ENCODE data around the gene TGFB1.
"Not testable (repeated sequence)": the region's sequence is repeated elsewhere in the genome, so short reads cannot be mapped to it uniquely, and the experiment has no call there.

TGFB1 gene

DNA sequence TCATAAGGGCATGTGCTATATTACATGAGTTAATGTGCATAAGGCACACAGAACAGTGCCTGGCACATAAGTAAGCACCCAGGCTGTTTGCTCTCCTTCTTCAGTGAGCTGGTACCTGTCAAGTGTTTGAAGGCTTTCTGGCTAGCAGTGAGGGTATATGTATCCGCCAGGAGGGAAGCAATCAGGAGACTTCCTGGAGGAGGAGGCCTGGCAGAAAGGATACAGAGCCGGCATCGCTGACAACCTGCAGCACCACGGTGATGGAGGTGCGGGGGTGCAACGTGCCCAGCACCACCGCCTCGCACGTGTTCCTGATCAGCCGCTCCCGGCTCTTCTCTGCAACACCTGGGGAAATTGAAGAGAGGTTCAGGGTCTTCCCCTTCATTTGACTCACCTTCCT is 37.9 kb upstream of the TGFB1 start:
- Histone ChIP-seq H3K79me1 (ENCODE audit: low read length) (peaks cover 6% of the 10 kb centered on the region), H3K36me3 (ENCODE audit: control insufficient read depth, insufficient read depth, low read length) (peaks cover 5% of the 10 kb centered on the region), H2BK15ac (replicated peaks; ENCODE audit: low read depth) (no peak overlapping the region), H3K9ac (ENCODE audit: low read length) (no peak overlapping the region), H2BK5ac (ENCODE audit: low read length) (no peak overlapping the region), H3K27me3 (ENCODE audit: insufficient read depth, low read length, poor library complexity) (no peaks in the 10 kb centered on the region), H3K18ac (ENCODE audit: low read length) (no peak overlapping the region), H3K79me2 (ENCODE audit: control insufficient read depth, insufficient read depth, low read length) (peaks cover 9% of the 10 kb centered on the region), H2BK120ac (ENCODE audit: low read depth, low read length) (no peak overlapping the region), H3K56ac (ENCODE audit: low read length) (no peak overlapping the region), H4K5ac (ENCODE audit: low read length) (no peak overlapping the region), H3K4me3 (ENCODE audit: low read length) (no peak overlapping the region), H3K27ac (ENCODE audit: low read depth, low read length) (no peak overlapping the region), H4K8ac (ENCODE audit: low read depth, low read length) (no peak overlapping the region), H3K4me1 (ENCODE audit: control insufficient read depth, low read depth, low read length) (no peaks in the 10 kb centered on the region), H3K23ac (ENCODE audit: low read length) (no peak overlapping the region), H3K4ac (ENCODE audit: low read depth, low read length) (no peak overlapping the region), H2AK5ac (ENCODE audit: low read length) (no peak overlapping the region), H3K4me2 (ENCODE audit: low read length) (no peak overlapping the region)
- no CpG with 5 or more reads among the region's 11 CpGs for WGBS (ENCODE audit: extremely low coverage, insufficient coverage, low lambda C conversion rate)
- DNase-seq = no peak

DNA sequence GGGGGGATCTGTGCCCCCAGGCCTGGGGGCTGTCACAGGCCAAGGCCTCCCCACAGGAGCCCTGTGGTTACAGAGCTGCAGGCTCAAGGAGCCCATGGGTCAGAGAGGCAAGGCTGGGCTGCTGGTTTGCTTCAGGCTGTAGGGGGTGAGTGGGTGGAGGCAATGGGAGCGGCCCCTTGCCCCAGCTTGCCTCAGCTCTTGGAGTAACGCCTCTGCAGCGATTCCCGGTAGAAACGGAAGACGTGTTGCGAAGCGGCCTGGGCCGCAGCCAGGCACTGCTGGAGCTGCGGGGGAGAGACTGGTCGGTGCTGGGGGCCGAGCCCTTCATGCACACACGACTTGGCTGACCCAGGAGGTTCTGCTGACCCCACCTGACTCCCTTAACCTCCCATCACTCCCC is 32.7 kb upstream of the TGFB1 start:
- Histone ChIP-seq H3K4ac (ENCODE audit: low read depth, low read length) (no peak overlapping the region), H3K4me2 (ENCODE audit: low read length) (no peak overlapping the region), H4K5ac (ENCODE audit: low read length) (no peak overlapping the region), H2BK120ac (ENCODE audit: low read depth, low read length) (no peak overlapping the region), H3K79me1 (ENCODE audit: low read length) (no peaks in the 10 kb centered on the region), H3K56ac (ENCODE audit: low read length) (no peak overlapping the region), H3K23ac (ENCODE audit: low read length) (no peak overlapping the region), H3K36me3 (ENCODE audit: control insufficient read depth, insufficient read depth, low read length) (peaks cover under 1% of the 10 kb centered on the region), H4K8ac (ENCODE audit: low read depth, low read length) (no peak overlapping the region), H3K27ac (ENCODE audit: low read depth, low read length) (no peak overlapping the region), H3K79me2 (ENCODE audit: control insufficient read depth, insufficient read depth, low read length) (no peaks in the 10 kb centered on the region), H3K27me3 (ENCODE audit: insufficient read depth, low read length, poor library complexity) (no peaks in the 10 kb centered on the region), H2BK5ac (ENCODE audit: low read length) (no peak overlapping the region), H3K4me3 (ENCODE audit: low read length) (no peak overlapping the region), H2BK15ac (replicated peaks; ENCODE audit: low read depth) (no peak overlapping the region), H3K18ac (ENCODE audit: low read length) (no peak overlapping the region), H2AK5ac (ENCODE audit: low read length) (no peak overlapping the region), H3K4me1 (ENCODE audit: control insufficient read depth, low read depth, low read length) (no peaks in the 10 kb centered on the region), H3K9ac (ENCODE audit: low read length) (no peak overlapping the region)
- no peak for DNase-seq
- no CpG with 5 or more reads among the region's 13 CpGs for WGBS (ENCODE audit: extremely low coverage, insufficient coverage, low lambda C conversion rate)

DNA sequence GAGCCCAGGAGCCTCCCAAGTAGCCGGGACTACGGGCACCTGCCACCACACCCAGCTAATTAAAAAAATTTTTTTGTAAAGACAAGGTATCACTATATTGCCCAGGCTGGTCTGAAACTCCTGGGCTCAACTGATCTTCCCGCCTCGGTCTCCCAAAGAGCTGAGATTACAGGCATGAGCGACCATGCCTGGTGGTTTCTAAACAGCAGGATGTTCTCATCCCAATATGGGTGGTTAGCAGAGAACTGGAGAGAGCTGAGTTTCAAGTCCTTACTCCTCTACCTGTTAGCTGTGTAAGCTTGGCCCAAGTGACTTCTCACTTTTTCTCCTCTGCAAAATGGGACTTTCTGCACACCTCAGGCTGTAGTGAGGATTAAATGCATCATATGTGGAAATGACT is 30.6 kb upstream of the TGFB1 start:
- no peak overlapping the region for H2BK5ac ChIP-seq (ENCODE audit: low read length)
- H3K9ac ChIP-seq (ENCODE audit: low read length) = no peak overlapping the region
- no peak overlapping the region for H3K23ac ChIP-seq (ENCODE audit: low read length)
- no peak for DNase-seq
- no peaks in the 10 kb centered on the region for H3K4me1 ChIP-seq (ENCODE audit: control insufficient read depth, low read depth, low read length)
- no peak overlapping the region for H3K56ac ChIP-seq (ENCODE audit: low read length)
- H4K8ac ChIP-seq (ENCODE audit: low read depth, low read length) = no peak overlapping the region
- H2BK120ac ChIP-seq (ENCODE audit: low read depth, low read length) = no peak overlapping the region
- H3K79me1 ChIP-seq (ENCODE audit: low read length) = no peaks in the 10 kb centered on the region
- H2BK15ac ChIP-seq (replicated peaks; ENCODE audit: low read depth) = no peak overlapping the region
- no peak overlapping the region for H4K5ac ChIP-seq (ENCODE audit: low read length)
- H2AK5ac ChIP-seq (ENCODE audit: low read length) = no peak overlapping the region
- no peak overlapping the region for H3K4ac ChIP-seq (ENCODE audit: low read depth, low read length)
- H3K4me2 ChIP-seq (ENCODE audit: low read length) = no peak overlapping the region
- H3K27me3 ChIP-seq (ENCODE audit: insufficient read depth, low read length, poor library complexity) = no peaks in the 10 kb centered on the region
- H3K79me2 ChIP-seq (ENCODE audit: control insufficient read depth, insufficient read depth, low read length) = no peaks in the 10 kb centered on the region
- no peak overlapping the region for H3K27ac ChIP-seq (ENCODE audit: low read depth, low read length)
- no peaks in the 10 kb centered on the region for H3K36me3 ChIP-seq (ENCODE audit: control insufficient read depth, insufficient read depth, low read length)
- H3K4me3 ChIP-seq (ENCODE audit: low read length) = no peak overlapping the region
- no peak overlapping the region for H3K18ac ChIP-seq (ENCODE audit: low read length)
- WGBS (ENCODE audit: extremely low coverage, insufficient coverage, low lambda C conversion rate) = no CpG with 5 or more reads among the region's 5 CpGs

DNA sequence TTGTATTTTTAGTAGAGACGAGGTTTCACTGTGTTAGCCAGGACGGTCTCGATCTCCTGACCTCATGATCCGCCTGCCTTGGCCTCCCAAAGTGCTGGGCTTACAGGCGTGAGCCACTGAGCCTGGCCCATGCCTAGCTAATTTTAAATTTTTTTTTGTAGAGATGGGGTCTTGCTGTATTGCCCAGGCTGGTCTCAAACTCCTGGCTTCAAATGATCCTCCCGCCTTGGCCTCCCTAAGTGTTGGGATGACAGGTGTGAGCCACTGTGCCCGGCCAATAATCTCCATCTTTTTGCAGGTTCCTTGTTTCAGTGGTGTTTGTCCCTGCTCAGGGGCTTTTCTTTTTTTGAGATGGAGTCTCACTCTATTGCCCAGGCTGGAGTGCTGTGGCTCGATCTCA is 27.8 kb upstream of the TGFB1 start:
- H2BK15ac ChIP-seq (replicated peaks; ENCODE audit: low read depth); H3K4ac ChIP-seq (ENCODE audit: low read depth, low read length); H3K4me1 ChIP-seq (ENCODE audit: control insufficient read depth, low read depth, low read length); H2BK5ac ChIP-seq (ENCODE audit: low read length); H3K79me1 ChIP-seq (ENCODE audit: low read length); H3K9ac ChIP-seq (ENCODE audit: low read length); H3K79me2 ChIP-seq (ENCODE audit: control insufficient read depth, insufficient read depth, low read length); H3K4me3 ChIP-seq (ENCODE audit: low read length); H4K8ac ChIP-seq (ENCODE audit: low read depth, low read length); H3K56ac ChIP-seq (ENCODE audit: low read length); H3K23ac ChIP-seq (ENCODE audit: low read length); H2BK120ac ChIP-seq (ENCODE audit: low read depth, low read length); H3K27me3 ChIP-seq (ENCODE audit: insufficient read depth, low read length, poor library complexity); H3K27ac ChIP-seq (ENCODE audit: low read depth, low read length); DNase-seq; H3K36me3 ChIP-seq (ENCODE audit: control insufficient read depth, insufficient read depth, low read length); H2AK5ac ChIP-seq (ENCODE audit: low read length); H3K4me2 ChIP-seq (ENCODE audit: low read length); H4K5ac ChIP-seq (ENCODE audit: low read length); H3K18ac ChIP-seq (ENCODE audit: low read length): not testable (repeated sequence)
- WGBS (ENCODE audit: extremely low coverage, insufficient coverage, low lambda C conversion rate) = no CpG with 5 or more reads among the region's 8 CpGs

DNA sequence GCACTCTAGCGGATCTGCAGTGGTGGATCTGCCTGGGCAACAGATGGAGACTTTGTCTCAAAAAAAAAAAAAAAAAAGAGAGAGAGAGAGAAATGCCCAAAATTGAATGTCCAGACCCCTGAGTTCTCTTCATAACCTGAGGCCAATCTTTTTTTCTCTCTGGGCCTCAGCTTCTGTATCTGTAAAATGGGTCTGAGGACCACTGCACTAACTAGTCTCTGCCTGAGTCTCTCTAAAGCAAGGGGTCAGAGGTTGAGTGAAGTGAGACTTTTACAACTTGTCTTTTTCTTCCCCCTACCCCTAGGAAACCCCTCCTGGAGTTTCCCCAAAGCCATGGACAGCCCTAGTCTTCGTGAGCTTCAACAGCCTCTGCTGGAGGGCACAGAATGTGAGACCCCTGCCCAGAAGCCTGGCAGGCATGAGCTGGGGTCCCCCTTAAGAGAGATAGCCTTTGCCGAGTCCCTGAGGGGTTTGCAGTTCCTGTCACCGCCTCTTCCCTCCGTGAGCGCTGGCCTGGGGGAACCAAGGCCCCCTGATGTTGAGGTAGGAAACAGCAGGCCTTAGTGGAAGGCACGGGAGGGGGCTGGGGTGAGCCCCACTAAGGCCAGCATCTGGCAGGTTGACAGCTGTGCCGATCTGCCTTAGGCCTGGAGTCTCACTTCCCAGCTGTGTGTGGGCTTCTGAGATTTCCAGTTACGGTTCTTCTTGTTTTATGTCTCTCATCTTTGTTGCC is 24.4 kb upstream of the TGFB1 start:
- no peaks in the 10 kb centered on the region for H3K4me1 ChIP-seq (ENCODE audit: control insufficient read depth, low read depth, low read length)
- no CpG with 5 or more reads among the region's 9 CpGs for WGBS (ENCODE audit: extremely low coverage, insufficient coverage, low lambda C conversion rate)
- no peak overlapping the region for H2AK5ac ChIP-seq (ENCODE audit: low read length)
- no peak overlapping the region for H3K56ac ChIP-seq (ENCODE audit: low read length)
- no peak overlapping the region for H2BK15ac ChIP-seq (replicated peaks; ENCODE audit: low read depth)
- H3K4me3 ChIP-seq (ENCODE audit: low read length) = no peak overlapping the region
- no peak overlapping the region for H3K4ac ChIP-seq (ENCODE audit: low read depth, low read length)
- H2BK5ac ChIP-seq (ENCODE audit: low read length) = no peak overlapping the region
- DNase-seq = peak; percentile 80
- H3K36me3 ChIP-seq (ENCODE audit: control insufficient read depth, insufficient read depth, low read length) = no peaks in the 10 kb centered on the region
- no peak overlapping the region for H3K9ac ChIP-seq (ENCODE audit: low read length)
- H3K23ac ChIP-seq (ENCODE audit: low read length) = no peak overlapping the region
- peaks cover 2% of the 10 kb centered on the region for H3K79me1 ChIP-seq (ENCODE audit: low read length)
- no peak overlapping the region for H3K18ac ChIP-seq (ENCODE audit: low read length)
- H3K4me2 ChIP-seq (ENCODE audit: low read length) = no peak overlapping the region
- no peak overlapping the region for H2BK120ac ChIP-seq (ENCODE audit: low read depth, low read length)
- no peaks in the 10 kb centered on the region for H3K27me3 ChIP-seq (ENCODE audit: insufficient read depth, low read length, poor library complexity)
- H4K5ac ChIP-seq (ENCODE audit: low read length) = no peak overlapping the region
- no peak overlapping the region for H4K8ac ChIP-seq (ENCODE audit: low read depth, low read length)
- H3K79me2 ChIP-seq (ENCODE audit: control insufficient read depth, insufficient read depth, low read length) = no peaks in the 10 kb centered on the region
- no peak overlapping the region for H3K27ac ChIP-seq (ENCODE audit: low read depth, low read length)

DNA sequence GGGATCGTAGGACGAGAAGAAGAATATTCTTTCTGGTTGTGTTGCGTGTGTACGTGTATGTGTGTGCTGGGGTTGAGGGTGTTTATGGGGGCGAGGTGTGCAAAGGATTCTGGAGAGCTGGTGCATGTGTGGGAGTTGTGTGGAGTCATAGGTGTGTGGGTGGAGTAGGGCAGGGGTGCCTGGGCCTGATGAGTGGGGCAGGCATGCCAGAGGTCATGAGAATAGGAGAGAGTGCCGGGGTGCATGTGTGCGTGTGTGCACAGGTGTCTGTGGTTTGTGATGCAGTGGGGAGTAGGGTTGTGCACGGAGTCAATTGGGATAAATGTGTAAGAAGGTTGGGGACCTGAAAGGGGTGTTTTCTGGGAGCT is 23.3 kb upstream of the TGFB1 start:
- Histone ChIP-seq H3K9ac (ENCODE audit: low read length) (peak overlapping the region; percentile 80), H4K5ac (ENCODE audit: low read length) (no peak overlapping the region), H3K4ac (ENCODE audit: low read depth, low read length) (no peak overlapping the region), H2BK15ac (replicated peaks; ENCODE audit: low read depth) (no peak overlapping the region), H3K27me3 (ENCODE audit: insufficient read depth, low read length, poor library complexity) (no peaks in the 10 kb centered on the region), H3K27ac (ENCODE audit: low read depth, low read length) (no peak overlapping the region), H3K4me3 (ENCODE audit: low read length) (no peak overlapping the region), H3K18ac (ENCODE audit: low read length) (no peak overlapping the region), H2BK120ac (ENCODE audit: low read depth, low read length) (no peak overlapping the region), H2BK5ac (ENCODE audit: low read length) (no peak overlapping the region), H3K79me1 (ENCODE audit: low read length) (peaks cover 2% of the 10 kb centered on the region), H3K36me3 (ENCODE audit: control insufficient read depth, insufficient read depth, low read length) (no peaks in the 10 kb centered on the region), H3K23ac (ENCODE audit: low read length) (peak overlapping the region; percentile 15), H3K4me2 (ENCODE audit: low read length) (peak overlapping the region; percentile 85), H3K56ac (ENCODE audit: low read length) (peak overlapping the region; percentile 88), H4K8ac (ENCODE audit: low read depth, low read length) (no peak overlapping the region), H2AK5ac (ENCODE audit: low read length) (no peak overlapping the region), H3K4me1 (ENCODE audit: control insufficient read depth, low read depth, low read length) (no peaks in the 10 kb centered on the region), H3K79me2 (ENCODE audit: control insufficient read depth, insufficient read depth, low read length) (no peaks in the 10 kb centered on the region)
- DNase-seq = no peak
- WGBS (ENCODE audit: extremely low coverage, insufficient coverage, low lambda C conversion rate) = no CpG with 5 or more reads among the region's 8 CpGs
